ENCODE data around the gene OR10H3. TPM values are rescaled to one million over a fixed set of nuclear protein-coding genes. Genes with fewer than 3 reads are reported as not detected.

Gene OR10H3
- total RNA-seq, 6 experiments from 2014 or later, result not detected

DNA sequence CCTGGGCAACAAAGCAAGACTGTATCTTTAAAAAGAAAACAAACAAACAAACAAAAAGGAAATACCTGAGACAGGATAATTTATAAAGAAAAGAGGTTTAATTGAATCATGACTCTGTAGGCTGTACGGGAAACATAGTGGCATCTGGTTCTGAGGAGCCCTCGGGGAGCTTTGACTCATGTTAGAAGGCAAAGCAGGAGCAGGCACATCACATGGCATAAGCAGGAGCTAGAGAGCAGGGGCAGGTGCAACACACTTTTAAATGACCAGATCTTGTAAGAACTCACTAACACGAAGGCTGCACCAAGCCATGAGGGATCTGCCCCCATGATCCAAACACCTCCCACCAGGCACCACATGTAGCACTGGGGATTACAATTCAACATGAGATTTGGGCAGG is 23.1 kb upstream of the OR10H3 start:
- intact Hi-C loops (cut with DNase I), result no loop called here
- 40% methylated on average over 2 of the region's 3 CpGs for WGBS (ENCODE audit: insufficient coverage, low coverage, low lambda C conversion rate, missing lambda C conversion rate)
- no peak for ATAC-seq
- H3K9me3 ChIP-seq, result no peaks in the 10 kb centered on the region
- no peak for DNase-seq
- TF ChIP-seq, protein P1, sequence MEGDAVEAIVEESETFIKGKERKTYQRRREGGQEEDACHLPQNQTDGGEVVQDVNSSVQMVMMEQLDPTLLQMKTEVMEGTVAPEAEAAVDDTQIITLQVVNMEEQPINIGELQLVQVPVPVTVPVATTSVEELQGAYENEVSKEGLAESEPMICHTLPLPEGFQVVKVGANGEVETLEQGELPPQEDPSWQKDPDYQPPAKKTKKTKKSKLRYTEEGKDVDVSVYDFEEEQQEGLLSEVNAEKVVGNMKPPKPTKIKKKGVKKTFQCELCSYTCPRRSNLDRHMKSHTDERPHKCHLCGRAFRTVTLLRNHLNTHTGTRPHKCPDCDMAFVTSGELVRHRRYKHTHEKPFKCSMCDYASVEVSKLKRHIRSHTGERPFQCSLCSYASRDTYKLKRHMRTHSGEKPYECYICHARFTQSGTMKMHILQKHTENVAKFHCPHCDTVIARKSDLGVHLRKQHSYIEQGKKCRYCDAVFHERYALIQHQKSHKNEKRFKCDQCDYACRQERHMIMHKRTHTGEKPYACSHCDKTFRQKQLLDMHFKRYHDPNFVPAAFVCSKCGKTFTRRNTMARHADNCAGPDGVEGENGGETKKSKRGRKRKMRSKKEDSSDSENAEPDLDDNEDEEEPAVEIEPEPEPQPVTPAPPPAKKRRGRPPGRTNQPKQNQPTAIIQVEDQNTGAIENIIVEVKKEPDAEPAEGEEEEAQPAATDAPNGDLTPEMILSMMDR (IDR thresholded peaks at IDR 0.05), result no peak
- no peak for TF ChIP-seq POLR2A (IDR thresholded peaks at IDR 0.05)
- no peaks in the 10 kb centered on the region for H3K36me3 ChIP-seq
- no peaks in the 10 kb centered on the region for H3K27me3 ChIP-seq
- no peaks in the 10 kb centered on the region for H3K4me1 ChIP-seq
- no peak overlapping the region for H3K27ac ChIP-seq
- H3K4me3 ChIP-seq, result no peak overlapping the region

DNA sequence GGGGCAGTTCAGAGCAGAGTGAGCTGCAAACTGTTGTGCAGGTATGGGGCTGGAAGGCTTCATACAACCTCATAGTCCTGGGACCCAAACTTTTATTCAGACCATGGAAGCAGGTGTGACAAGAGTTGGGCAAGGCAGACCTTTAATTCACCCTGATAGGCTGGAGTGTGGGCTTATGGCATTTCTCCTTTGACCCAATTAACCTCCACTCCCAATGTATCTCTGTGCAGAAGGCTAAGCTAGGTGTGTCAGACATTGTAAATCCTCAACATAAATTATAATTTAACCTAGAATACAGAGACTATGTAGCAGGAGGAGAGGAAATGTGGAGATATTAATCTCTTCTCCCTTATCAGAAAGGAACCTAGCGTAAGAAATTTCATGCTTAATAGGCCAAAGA is 22.1 kb upstream of the OR10H3 start:
- Histone ChIP-seq H3K36me3 (no peaks in the 10 kb centered on the region), H3K27ac (no peak overlapping the region), H3K27me3 (no peaks in the 10 kb centered on the region), H3K9me3 (no peaks in the 10 kb centered on the region), H3K4me3 (no peak overlapping the region), H3K4me1 (no peaks in the 10 kb centered on the region)
- DNase-seq, result no peak
- intact Hi-C loops (cut with DNase I), result no loop called here
- no peak for TF ChIP-seq POLR2A (IDR thresholded peaks at IDR 0.05)
- TF ChIP-seq, protein P1 (IDR thresholded peaks at IDR 0.05), result no peak
- WGBS (ENCODE audit: insufficient coverage, low coverage, low lambda C conversion rate, missing lambda C conversion rate), result 81% methylated on average over 1 of the region's 1 CpG
- no peak for ATAC-seq

DNA sequence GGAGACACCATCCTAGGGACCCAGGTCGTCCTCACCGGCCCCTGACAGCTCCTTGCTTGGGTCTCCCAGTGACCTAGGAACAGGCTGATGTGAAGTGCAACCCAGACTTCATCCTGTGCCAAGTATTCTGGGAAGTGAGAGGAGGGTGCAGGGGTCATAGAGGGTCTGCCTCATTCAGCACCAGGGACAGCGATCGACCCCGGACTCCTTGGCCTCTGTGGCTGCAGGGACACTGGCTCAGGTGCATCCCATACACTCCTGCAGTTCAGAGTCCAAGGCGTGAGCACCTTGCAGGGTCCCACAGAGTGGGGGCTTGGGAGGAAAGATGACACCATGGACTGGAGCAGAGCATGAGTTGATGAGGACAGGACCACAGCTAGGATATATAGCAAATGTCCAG is 20.0 kb upstream of the OR10H3 start:
- Histone ChIP-seq H3K9me3 (no peaks in the 10 kb centered on the region), H3K4me3 (no peak overlapping the region), H3K4me1 (no peaks in the 10 kb centered on the region), H3K27ac (no peak overlapping the region), H3K36me3 (no peaks in the 10 kb centered on the region), H3K27me3 (no peaks in the 10 kb centered on the region)
- WGBS (ENCODE audit: insufficient coverage, low coverage, low lambda C conversion rate, missing lambda C conversion rate), result 27% methylated on average over 5 of the region's 6 CpGs
- ATAC-seq (no peak), DNase-seq (no peak)
- intact Hi-C loops (cut with DNase I), result no loop called here
- TF ChIP-seq POLR2A (IDR thresholded peaks at IDR 0.05), result no peak
- TF ChIP-seq, protein P1 (IDR thresholded peaks at IDR 0.05), result no peak

DNA sequence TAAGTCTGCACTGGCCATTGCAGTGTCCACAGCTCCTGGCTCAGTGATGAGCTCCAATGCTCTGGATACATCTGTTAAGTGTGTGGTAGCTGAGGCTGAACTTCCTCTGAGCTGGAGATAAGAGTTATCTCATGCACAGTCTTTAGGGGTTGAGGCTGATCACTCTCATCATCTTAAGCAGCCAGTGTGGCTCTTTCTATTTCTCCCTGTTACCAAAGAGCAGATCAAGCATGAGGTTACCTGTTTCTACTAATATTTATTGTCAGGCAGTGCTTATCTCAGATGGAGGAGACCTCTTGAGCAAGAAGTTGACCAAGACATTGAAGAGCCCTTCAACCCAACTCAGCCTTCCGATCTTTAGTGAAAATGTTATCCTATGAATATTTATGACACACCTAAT is 16.5 kb upstream of the OR10H3 start:
- H3K27ac ChIP-seq, result no peak overlapping the region
- H3K36me3 ChIP-seq, result no peaks in the 10 kb centered on the region
- peaks cover 0 to 5% of the 10 kb centered on the region in 2 donors for H3K27me3 ChIP-seq
- H3K4me1 ChIP-seq, result no peaks in the 10 kb centered on the region
- H3K4me3 ChIP-seq, result no peak overlapping the region
- DNase-seq (no peak), ATAC-seq (no peak)
- H3K9me3 ChIP-seq, result no peaks in the 10 kb centered on the region
- 69% methylated on average over 1 of the region's 1 CpG for WGBS (ENCODE audit: insufficient coverage, low coverage, low lambda C conversion rate, missing lambda C conversion rate)
- TF ChIP-seq, protein P1 (IDR thresholded peaks at IDR 0.05), result no peak
- TF ChIP-seq POLR2A (IDR thresholded peaks at IDR 0.05), result no peak
- intact Hi-C loops (cut with DNase I), result no loop called here

DNA sequence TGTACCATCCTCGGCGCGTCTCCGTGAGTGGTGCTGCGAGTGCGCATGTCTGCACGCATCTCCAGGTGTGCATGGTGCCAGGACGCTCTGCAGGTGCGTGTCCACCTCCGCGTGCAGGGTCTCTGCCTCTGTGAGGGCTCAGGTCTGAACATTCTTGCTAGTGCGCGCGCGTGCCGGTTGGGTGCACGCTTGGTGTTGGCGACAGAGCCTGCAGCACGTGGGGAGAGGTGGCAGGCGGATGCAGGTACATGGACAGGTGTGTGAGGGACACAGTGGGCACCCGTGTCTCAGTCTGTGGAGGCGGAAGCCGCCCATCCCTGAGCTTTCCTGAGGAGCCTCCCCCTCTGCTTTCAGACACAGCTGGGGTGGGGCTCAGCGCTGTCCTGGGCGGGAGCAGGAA is 14.8 kb upstream of the OR10H3 start:
- ATAC-seq (peak in 1 of 4 donors; percentile 24), DNase-seq (no peak)
- Histone ChIP-seq H3K4me1 (no peaks in the 10 kb centered on the region), H3K36me3 (no peaks in the 10 kb centered on the region), H3K27ac (no peak overlapping the region), H3K4me3 (no peak overlapping the region), H3K27me3 (peaks cover 0 to 5% of the 10 kb centered on the region in 2 donors), H3K9me3 (no peaks in the 10 kb centered on the region)
- intact Hi-C loops (cut with DNase I), result no loop called here
- TF ChIP-seq POLR2A (IDR thresholded peaks at IDR 0.05), result no peak
- TF ChIP-seq, protein P1 (IDR thresholded peaks at IDR 0.05), result no peak
- 44% methylated on average over 14 of the region's 25 CpGs for WGBS (ENCODE audit: insufficient coverage, low coverage, low lambda C conversion rate, missing lambda C conversion rate)

Data from right lobe of liver (tissue), 6 donors.